GM12864 (cell line): Measurements from ENCODE around the gene SPDYE16.
"Not testable (repeated sequence)": the region's sequence is repeated elsewhere in the genome, so short reads cannot be mapped to it uniquely, and the experiment has no call there.

Source experiments
- DNase-seq: peaks from one replicate; pipeline ENCODE4 v3.0.0-alpha.2; 2011; ENCODE audit warnings: low read depth
- H3K4me3 ChIP-seq: 2 replicates; pipeline ENCODE4 v1.5.1; 2011; ENCODE audit warnings: mild to moderate bottlenecking, low read depth, low read length, control low read depth

Gene SPDYE16

DNA sequence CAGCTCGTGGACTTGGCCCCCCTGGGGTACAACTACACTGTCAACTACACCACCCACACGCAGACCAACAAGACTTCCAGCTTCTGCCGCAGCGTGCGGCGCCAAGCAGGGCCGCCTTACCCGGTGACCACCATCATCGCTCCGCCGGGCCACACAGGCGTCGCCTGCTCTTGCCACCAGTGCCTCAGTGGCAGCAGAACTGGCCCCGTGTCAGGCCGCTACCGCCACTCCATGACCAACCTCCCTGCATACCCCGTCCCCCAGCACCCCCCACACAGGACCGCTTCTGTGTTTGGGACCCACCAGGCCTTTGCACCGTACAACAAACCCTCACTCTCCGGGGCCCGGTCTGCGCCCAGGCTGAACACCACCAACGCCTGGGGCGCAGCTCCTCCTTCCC is 60.4 kb downstream of the SPDYE16 start:
- H3K4me3 ChIP-seq, DNase-seq: not testable (repeated sequence)
